ENCODE measurements around the gene MON2.

- TF ChIP-seq POLR2A (IDR thresholded peaks at IDR 0.05; ENCODE audit: low read depth, low read length): no peak
- TF ChIP-seq, protein P1, sequence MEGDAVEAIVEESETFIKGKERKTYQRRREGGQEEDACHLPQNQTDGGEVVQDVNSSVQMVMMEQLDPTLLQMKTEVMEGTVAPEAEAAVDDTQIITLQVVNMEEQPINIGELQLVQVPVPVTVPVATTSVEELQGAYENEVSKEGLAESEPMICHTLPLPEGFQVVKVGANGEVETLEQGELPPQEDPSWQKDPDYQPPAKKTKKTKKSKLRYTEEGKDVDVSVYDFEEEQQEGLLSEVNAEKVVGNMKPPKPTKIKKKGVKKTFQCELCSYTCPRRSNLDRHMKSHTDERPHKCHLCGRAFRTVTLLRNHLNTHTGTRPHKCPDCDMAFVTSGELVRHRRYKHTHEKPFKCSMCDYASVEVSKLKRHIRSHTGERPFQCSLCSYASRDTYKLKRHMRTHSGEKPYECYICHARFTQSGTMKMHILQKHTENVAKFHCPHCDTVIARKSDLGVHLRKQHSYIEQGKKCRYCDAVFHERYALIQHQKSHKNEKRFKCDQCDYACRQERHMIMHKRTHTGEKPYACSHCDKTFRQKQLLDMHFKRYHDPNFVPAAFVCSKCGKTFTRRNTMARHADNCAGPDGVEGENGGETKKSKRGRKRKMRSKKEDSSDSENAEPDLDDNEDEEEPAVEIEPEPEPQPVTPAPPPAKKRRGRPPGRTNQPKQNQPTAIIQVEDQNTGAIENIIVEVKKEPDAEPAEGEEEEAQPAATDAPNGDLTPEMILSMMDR (IDR thresholded peaks at IDR 0.05 in 2 of 3, conservative IDR thresholded peaks at IDR 0.05 in 1 of 3; ENCODE audit: control insufficient read depth in 2 of 3, extremely low read depth in 1 of 3, insufficient read depth in 1 of 3, low read depth in 3 of 3, low read length in 3 of 3): no peak
- TF ChIP-seq CEBPB (IDR thresholded peaks at IDR 0.05; ENCODE audit: borderline replicate concordance in 1 of 2, low read depth in 2 of 2, low read length in 2 of 2): no peak
- TF ChIP-seq, protein P2, sequence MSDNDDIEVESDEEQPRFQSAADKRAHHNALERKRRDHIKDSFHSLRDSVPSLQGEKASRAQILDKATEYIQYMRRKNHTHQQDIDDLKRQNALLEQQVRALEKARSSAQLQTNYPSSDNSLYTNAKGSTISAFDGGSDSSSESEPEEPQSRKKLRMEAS (IDR thresholded peaks at IDR 0.05; ENCODE audit: low read depth, low read length): no peak
- no peak for TF ChIP-seq EZH2 (IDR thresholded peaks at IDR 0.05; ENCODE audit: borderline replicate concordance, control insufficient read depth, low read depth, low read length)
- no peak for TF ChIP-seq ASH2L (IDR thresholded peaks at IDR 0.05; ENCODE audit: borderline replicate concordance, low read depth)
- no peak for TF ChIP-seq RELA (IDR thresholded peaks at IDR 0.05; ENCODE audit: borderline replicate concordance, partially characterized antibody)
- no peak for TF ChIP-seq YY1 (IDR thresholded peaks at IDR 0.05; ENCODE audit: low read depth, low read length)
Measured at GRCh38 chr12:62468397-62468796, 1.8 kb downstream of the MON2 start.
